Endodermal cell (in vitro differentiated cells): Measurements from ENCODE around the gene TMEM108. TPM values are rescaled to one million over a fixed set of nuclear protein-coding genes. Genes with fewer than 3 reads are reported as not detected.

Experiments used
- DNase-seq: peaks from one replicate; pipeline ENCODE4 v3.0.0-alpha.2; 2017
- H3K27ac ChIP-seq: 2 replicates; pipeline ENCODE4 v1.5.1; 2013; ENCODE audit warnings: mild to moderate bottlenecking, low read depth, low read length, moderate library complexity
- H3K27me3 ChIP-seq: 2 replicates; pipeline ENCODE4 v1.6.1; 2013; ENCODE audit warnings: mild to moderate bottlenecking, low read length, moderate library complexity; ENCODE audit not compliant: insufficient read depth, control insufficient read depth, poor library complexity, severe bottlenecking
- H3K36me3 ChIP-seq: 2 replicates; pipeline ENCODE4 v1.7.0; 2013; ENCODE audit warnings: mild to moderate bottlenecking, low read length, moderate library complexity; ENCODE audit not compliant: control insufficient read depth, insufficient read depth
- H3K4me1 ChIP-seq: one replicate; pipeline ENCODE4 v1.7.0; 2013; ENCODE audit warnings: low read length; ENCODE audit not compliant: control insufficient read depth, insufficient read depth
- H3K4me3 ChIP-seq: 2 replicates; pipeline ENCODE4 v1.5.1; 2013; ENCODE audit warnings: mild to moderate bottlenecking, low read length, moderate library complexity
- H3K9ac ChIP-seq: 2 replicates; pipeline ENCODE4 v1.6.1; 2013; ENCODE audit warnings: mild to moderate bottlenecking, low read length, moderate library complexity; ENCODE audit not compliant: poor library complexity, severe bottlenecking; ENCODE audit errors: extremely low read depth
- H3K9me3 ChIP-seq: 2 replicates; pipeline ENCODE4 v1.6.1; 2013; ENCODE audit warnings: mild to moderate bottlenecking, low read length, moderate library complexity; ENCODE audit not compliant: control insufficient read depth
- H3K27ac Mint-ChIP-seq: 2 replicates; pipeline ENCODE4 v1.8.0; 2020; ENCODE audit warnings: mixed read lengths
- H3K27me3 Mint-ChIP-seq: 2 replicates; pipeline ENCODE4 v1.8.0; 2021; ENCODE audit warnings: mild to moderate bottlenecking, mixed read lengths; ENCODE audit not compliant: insufficient read depth
- H3K36me3 Mint-ChIP-seq: 2 replicates; pipeline ENCODE4 v1.8.0; 2020; ENCODE audit warnings: low read depth, mixed read lengths
- H3K4me1 Mint-ChIP-seq: 2 replicates; pipeline ENCODE4 v1.8.0; 2020; ENCODE audit warnings: mixed read lengths
- H3K4me3 Mint-ChIP-seq: 2 replicates; pipeline ENCODE4 v1.8.0; 2020; ENCODE audit warnings: mild to moderate bottlenecking, moderate library complexity, mixed read lengths
- H3K9me3 Mint-ChIP-seq: 2 replicates; pipeline ENCODE4 v1.8.0; 2020; ENCODE audit warnings: mild to moderate bottlenecking, mixed read lengths
- WGBS, 2 experiments: methylation state at CpG; one replicate each; pipeline versions ENCODE4 v1.1.5 to v1.1.7; 2013; ENCODE audit warnings: missing lambda C conversion rate in 2 of 2, mixed read lengths in 1 of 2; ENCODE audit not compliant: insufficient coverage in 1 of 2, insufficient read length in 1 of 2; 5-methylcytosine and 5-hydroxymethylcytosine counted together
- total RNA-seq, 2 donors: library from RNA; stranded (reverse); fragmentation: NEBNext Ultra II Directional in 1 of 2; extraction: Animal tissue kit (Norgen Biotek cat#: 25700) in 1 of 2; gene quantifications; 2 replicates in 1 of 2; 3 replicates in 1 of 2; pipeline ENCODE4 v1.2.1, GENCODE V29; 2021
- TF ChIP-seq, protein P1 (sequence below): fragments of 200-600 bp; sonication (generic); conservative IDR thresholded peaks from 2 replicates; pipeline ENCODE4 v1.5.0; 2021; ENCODE audit warnings: antibody characterized with exemption, mild to moderate bottlenecking

The TMEM108 gene
- total RNA-seq, 2 donors from 2014 or later: 4.8 to 7.9 TPM

DNA sequence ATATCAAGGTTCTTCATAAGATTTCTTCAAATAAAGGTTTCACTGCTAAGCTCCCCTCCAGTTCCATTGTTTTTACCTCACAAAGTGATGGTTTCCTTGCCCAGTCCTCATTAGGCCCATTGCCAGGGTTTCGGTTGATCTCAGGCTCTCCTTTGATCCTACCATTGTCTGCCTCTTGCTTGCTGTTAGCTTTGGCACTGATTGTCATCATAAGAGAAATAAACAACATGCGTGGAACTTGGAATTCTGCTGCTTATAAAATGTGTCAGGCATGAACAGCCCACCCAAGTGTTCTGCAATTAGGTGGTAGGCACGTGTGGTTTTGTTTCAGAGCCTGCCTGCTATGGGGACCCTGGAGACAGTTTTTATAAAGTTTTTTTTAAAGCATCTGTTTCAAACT lies 254.1 kb downstream of the TMEM108 start:
- no peaks in the 10 kb centered on the region for H3K27me3 ChIP-seq
- H3K9me3 ChIP-seq: no peaks in the 10 kb centered on the region
- Mint-ChIP-seq H3K36me3 (no peaks in the 10 kb centered on the region), H3K27ac (no peak overlapping the region), H3K9me3 (no peaks in the 10 kb centered on the region), H3K4me3 (no peak overlapping the region), H3K27me3 (no peaks in the 10 kb centered on the region), H3K4me1 (peaks cover 28% of the 10 kb centered on the region)
- no peak overlapping the region for H3K9ac ChIP-seq
- H3K4me1 ChIP-seq: no peaks in the 10 kb centered on the region
- H3K4me3 ChIP-seq: no peak overlapping the region
- H3K27ac ChIP-seq: no peak overlapping the region
- WGBS, 2 experiments: 91 to 100% methylated on average over 1 to 3 of the region's 3 CpGs
- H3K36me3 ChIP-seq: no peaks in the 10 kb centered on the region
- TF ChIP-seq, protein P1, sequence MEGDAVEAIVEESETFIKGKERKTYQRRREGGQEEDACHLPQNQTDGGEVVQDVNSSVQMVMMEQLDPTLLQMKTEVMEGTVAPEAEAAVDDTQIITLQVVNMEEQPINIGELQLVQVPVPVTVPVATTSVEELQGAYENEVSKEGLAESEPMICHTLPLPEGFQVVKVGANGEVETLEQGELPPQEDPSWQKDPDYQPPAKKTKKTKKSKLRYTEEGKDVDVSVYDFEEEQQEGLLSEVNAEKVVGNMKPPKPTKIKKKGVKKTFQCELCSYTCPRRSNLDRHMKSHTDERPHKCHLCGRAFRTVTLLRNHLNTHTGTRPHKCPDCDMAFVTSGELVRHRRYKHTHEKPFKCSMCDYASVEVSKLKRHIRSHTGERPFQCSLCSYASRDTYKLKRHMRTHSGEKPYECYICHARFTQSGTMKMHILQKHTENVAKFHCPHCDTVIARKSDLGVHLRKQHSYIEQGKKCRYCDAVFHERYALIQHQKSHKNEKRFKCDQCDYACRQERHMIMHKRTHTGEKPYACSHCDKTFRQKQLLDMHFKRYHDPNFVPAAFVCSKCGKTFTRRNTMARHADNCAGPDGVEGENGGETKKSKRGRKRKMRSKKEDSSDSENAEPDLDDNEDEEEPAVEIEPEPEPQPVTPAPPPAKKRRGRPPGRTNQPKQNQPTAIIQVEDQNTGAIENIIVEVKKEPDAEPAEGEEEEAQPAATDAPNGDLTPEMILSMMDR: no peak
- DNase-seq: no peak

DNA sequence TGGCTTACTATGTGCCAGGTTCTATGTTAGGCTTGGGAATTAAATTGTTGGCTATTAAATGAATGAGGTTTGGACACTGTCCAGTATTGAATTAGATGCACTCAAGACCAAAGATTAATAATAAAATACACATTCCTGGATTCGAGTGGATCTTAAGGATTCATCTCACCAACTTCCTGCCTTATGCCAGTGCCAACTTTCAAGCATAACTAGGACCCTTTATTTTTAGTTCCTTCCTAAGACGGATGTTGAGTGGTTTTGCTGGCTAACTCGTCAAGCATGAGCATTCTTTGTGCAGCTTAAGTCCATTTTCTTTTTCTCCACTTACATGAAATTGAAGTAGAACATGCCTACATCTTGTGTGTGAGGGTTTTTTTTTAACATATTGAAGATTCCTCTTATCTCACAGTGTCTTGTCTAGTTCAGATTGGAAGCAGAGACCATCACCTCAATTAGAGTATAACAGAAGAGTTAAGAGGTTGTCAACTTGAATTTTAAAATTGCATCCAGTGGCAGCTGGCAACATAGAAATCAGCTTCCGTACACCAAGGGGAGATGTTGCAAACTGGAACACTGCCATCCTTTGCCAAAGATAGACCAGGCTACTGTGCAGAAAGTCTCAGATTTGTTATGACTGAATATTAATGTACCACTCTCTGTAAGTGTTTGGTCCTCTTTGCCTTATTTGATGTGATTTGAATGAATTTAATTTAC lies 255.4 kb downstream of the TMEM108 start:
- DNase-seq: no peak
- TF ChIP-seq, protein P1: no peak
- no peaks in the 10 kb centered on the region for H3K36me3 ChIP-seq
- no peaks in the 10 kb centered on the region for H3K27me3 Mint-ChIP-seq
- H3K27me3 ChIP-seq: no peaks in the 10 kb centered on the region
- no peaks in the 10 kb centered on the region for H3K9me3 ChIP-seq
- no peak overlapping the region for H3K9ac ChIP-seq
- 85 to 90% methylated on average over 3 to 4 of the region's 4 CpGs for WGBS, 2 experiments
- no peaks in the 10 kb centered on the region for H3K9me3 Mint-ChIP-seq
- H3K4me3 Mint-ChIP-seq: no peak overlapping the region
- peaks cover 25% of the 10 kb centered on the region for H3K4me1 Mint-ChIP-seq
- H3K4me1 ChIP-seq: no peaks in the 10 kb centered on the region
- no peak overlapping the region for H3K27ac ChIP-seq
- H3K27ac Mint-ChIP-seq: no peak overlapping the region
- H3K4me3 ChIP-seq: no peak overlapping the region
- H3K36me3 Mint-ChIP-seq: no peaks in the 10 kb centered on the region

DNA sequence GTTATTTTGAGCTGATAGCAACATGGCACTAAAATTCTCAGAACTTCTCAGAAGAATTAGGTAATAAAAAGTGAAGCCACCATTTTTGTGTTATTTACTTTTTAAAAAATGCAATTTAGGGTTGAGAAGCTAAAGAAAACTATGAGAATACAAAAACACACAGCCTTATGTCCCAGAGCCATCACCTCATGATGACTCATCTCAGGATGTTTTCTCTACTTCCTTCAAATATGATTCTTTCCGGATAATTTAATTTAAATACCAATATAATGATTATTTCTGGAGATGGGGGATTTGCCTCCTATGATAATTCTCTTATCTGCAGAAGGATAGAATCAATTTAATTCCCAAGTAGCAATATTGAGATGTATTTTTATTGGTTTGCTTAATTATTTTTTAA lies 256.1 kb downstream of the TMEM108 start:
- Histone ChIP-seq H3K36me3 (no peaks in the 10 kb centered on the region), H3K27ac (no peak overlapping the region), H3K4me1 (no peaks in the 10 kb centered on the region), H3K9me3 (no peaks in the 10 kb centered on the region), H3K27me3 (no peaks in the 10 kb centered on the region), H3K9ac (no peak overlapping the region), H3K4me3 (no peak overlapping the region)
- TF ChIP-seq, protein P1: no peak
- Mint-ChIP-seq H3K4me3 (no peak overlapping the region), H3K27me3 (no peaks in the 10 kb centered on the region), H3K9me3 (no peaks in the 10 kb centered on the region), H3K27ac (no peak overlapping the region), H3K36me3 (no peaks in the 10 kb centered on the region), H3K4me1 (peaks cover 25% of the 10 kb centered on the region)
- WGBS, 2 experiments: no CpG with 5 or more reads among the region's 1 CpG
- DNase-seq: no peak
